Astrocyte of the cerebellum (primary cell): ENCODE measurements around the gene FAM117A.

ENCODE experiments used
- DNase-seq: peaks from one replicate; pipeline ENCODE4 v3.0.0-alpha.2; 2011; ENCODE audit warnings: low read depth
- H3K4me3 ChIP-seq: 2 replicates; pipeline ENCODE4 v1.5.1; 2011; ENCODE audit warnings: mild to moderate bottlenecking, low read depth, low read length, moderate library complexity
- CTCF ChIP-seq: IDR thresholded peaks from 2 replicates; pipeline ENCODE4 v1.5.1; 2012; ENCODE audit warnings: low read length, low read depth, moderate library complexity, mild to moderate bottlenecking; ENCODE audit errors: missing control alignments
- in situ Hi-C: cut with HindIII; loops from 2 replicates; pipeline ENCODE4 v1.10.0; 2017; ENCODE audit warnings: low sequenced_read_pairs

The FAM117A gene

GRCh38 chr17:49699966-49700575 is 63.9 kb downstream of the FAM117A start:
- no peak for TF ChIP-seq CTCF
- in situ Hi-C loops: no loop called here
- DNase-seq: no peak
- no peak overlapping the region for H3K4me3 ChIP-seq

- TF ChIP-seq CTCF: no peak
- in situ Hi-C loops: no loop called here
- no peak overlapping the region for H3K4me3 ChIP-seq
- no peak for DNase-seq
These were observed 65.9 kb downstream of the FAM117A start for GRCh38 chr17:49698005-49698404.

GRCh38 chr17:49696233-49696761 is 67.6 kb downstream of the FAM117A start:
- in situ Hi-C loops: no loop called here

GRCh38 chr17:49695698-49696232 is 68.2 kb downstream of the FAM117A start:
- no peak overlapping the region for H3K4me3 ChIP-seq
- in situ Hi-C loops: no loop called here
- no peak for TF ChIP-seq CTCF
- DNase-seq: no peak

More at GRCh38 chr17:49696233-49696761, 67.6 kb downstream of the FAM117A start:
- TF ChIP-seq CTCF: no peak
- H3K4me3 ChIP-seq: no peak overlapping the region
- DNase-seq: no peak

GRCh38 chr17:49694847-49695697 is 68.9 kb downstream of the FAM117A start:
- in situ Hi-C loops: no loop called here
- TF ChIP-seq CTCF: peak; percentile 88
- DNase-seq: no peak
- no peak overlapping the region for H3K4me3 ChIP-seq

- TF ChIP-seq CTCF: no peak
- in situ Hi-C loops: no loop called here
- no peak overlapping the region for H3K4me3 ChIP-seq
- no peak for DNase-seq
These were observed 71.2 kb downstream of the FAM117A start for GRCh38 chr17:49692751-49693150.
